ENCODE data around the gene FERMT3. TPM values are rescaled to one million over a fixed set of nuclear protein-coding genes. Genes with fewer than 3 reads are reported as not detected.
"Not testable (repeated sequence)": the region's sequence is repeated elsewhere in the genome, so short reads cannot be mapped to it uniquely, and the experiment has no call there.

FERMT3 gene
- total RNA-seq, result 100 to 1,000 TPM in 1 of 2 donors, 10 to 100 TPM in 1; 17.4 to 102 TPM
- 100 to 1,000 TPM in 1 of 2 donors, 10 to 100 TPM in 1; 67.3 to 182 TPM for polyA plus RNA-seq
- long read RNA-seq, donor 1, result 0 reads
- long read RNA-seq, donor 2, result 0 reads
- long read RNA-seq, donor 3, partial matches to known transcripts, result 0 of 1 reads
- long read RNA-seq, donor 3, other reads (novel, unspliced or antisense), result 0 of 1 reads
- long read RNA-seq, donor 4, partial matches to known transcripts, result 9 of 16 reads
- long read RNA-seq, donor 4, other reads (novel, unspliced or antisense), result 7 of 16 reads
- long read RNA-seq, donor 5, partial matches to known transcripts, result 0 of 2 reads
- long read RNA-seq, donor 5, other reads (novel, unspliced or antisense), result 0 of 2 reads

DNA sequence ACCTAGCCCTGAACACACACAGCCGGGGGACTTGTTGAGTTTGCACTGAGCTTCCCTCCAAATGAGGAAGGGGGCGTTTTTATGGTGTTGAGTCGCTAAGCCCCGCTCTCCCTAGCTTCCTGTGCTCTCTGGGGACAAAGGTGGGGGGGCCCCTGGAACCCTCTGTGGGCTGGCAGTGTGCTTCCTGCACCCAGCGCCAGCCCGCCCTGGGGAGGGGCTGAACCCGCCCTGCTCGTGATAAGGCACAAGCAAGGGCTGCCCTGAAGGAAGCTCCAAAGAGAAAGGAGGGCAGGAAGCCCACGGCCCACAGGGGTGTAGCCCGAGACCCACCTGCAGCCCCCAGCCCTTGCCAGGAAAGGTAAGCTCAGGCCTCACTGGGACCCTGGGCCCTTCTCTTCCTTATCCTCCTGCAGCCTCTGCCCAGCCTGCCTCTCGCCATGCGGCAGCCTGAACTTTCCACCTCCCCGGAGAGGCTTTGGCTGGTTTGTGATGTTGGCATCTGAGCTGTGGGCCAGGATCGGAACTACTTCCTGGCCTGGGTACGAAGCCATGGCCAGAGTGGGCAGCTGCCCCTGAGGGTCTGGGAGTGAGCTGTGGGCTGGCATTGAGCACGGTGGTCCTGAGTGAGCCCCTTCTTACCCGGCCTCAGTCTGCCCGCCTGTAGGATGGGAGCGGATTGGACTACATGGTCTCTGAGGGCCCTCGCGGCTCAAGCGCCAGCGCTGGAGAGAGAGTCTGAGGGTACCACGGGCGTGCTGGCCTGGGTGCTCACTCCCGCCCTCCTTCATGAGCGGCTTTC is at the start of gene FERMT3:
FERMT3 (plus strand) TSS at position 265 of the 799 bp plus-strand sequence. CDS start 644 bp downstream, outside the sequence.
- TF ChIP-seq, protein P1, sequence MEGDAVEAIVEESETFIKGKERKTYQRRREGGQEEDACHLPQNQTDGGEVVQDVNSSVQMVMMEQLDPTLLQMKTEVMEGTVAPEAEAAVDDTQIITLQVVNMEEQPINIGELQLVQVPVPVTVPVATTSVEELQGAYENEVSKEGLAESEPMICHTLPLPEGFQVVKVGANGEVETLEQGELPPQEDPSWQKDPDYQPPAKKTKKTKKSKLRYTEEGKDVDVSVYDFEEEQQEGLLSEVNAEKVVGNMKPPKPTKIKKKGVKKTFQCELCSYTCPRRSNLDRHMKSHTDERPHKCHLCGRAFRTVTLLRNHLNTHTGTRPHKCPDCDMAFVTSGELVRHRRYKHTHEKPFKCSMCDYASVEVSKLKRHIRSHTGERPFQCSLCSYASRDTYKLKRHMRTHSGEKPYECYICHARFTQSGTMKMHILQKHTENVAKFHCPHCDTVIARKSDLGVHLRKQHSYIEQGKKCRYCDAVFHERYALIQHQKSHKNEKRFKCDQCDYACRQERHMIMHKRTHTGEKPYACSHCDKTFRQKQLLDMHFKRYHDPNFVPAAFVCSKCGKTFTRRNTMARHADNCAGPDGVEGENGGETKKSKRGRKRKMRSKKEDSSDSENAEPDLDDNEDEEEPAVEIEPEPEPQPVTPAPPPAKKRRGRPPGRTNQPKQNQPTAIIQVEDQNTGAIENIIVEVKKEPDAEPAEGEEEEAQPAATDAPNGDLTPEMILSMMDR (IDR thresholded peaks at IDR 0.05; ENCODE audit: control extremely low read depth, extremely low read depth), result no peak
- 31 to 45% methylated on average over 27 of the region's 27 CpGs for WGBS, 2 donors
- DNase-seq (peak in 1 of 3 donors; percentile 28), ATAC-seq (ENCODE audit: insufficient read depth, low FRiP score) (peak; percentile 21)
- Histone ChIP-seq H3K4me1 (ENCODE audit: control insufficient read depth in 5 of 5, insufficient read depth in 5 of 5, low read length in 5 of 5) (peaks cover 0 to 27% (median 0%) of the 10 kb centered on the region in 5 donors), H3K9ac (ENCODE audit: insufficient read depth in 1 of 2, low read length in 2 of 2) (peak within 1 kb of the TSS in 1 of 2 donors; percentile 23), H3K36me3 (ENCODE audit: control insufficient read depth in 4 of 4, insufficient read depth in 4 of 4, low read length in 4 of 4) (peaks cover 15 to 38% (median 21%) of the 10 kb centered on the region in 4 donors), H3K27me3 (ENCODE audit: control insufficient read depth in 3 of 3, insufficient read depth in 3 of 3, low read length in 2 of 3) (no peaks in the 10 kb centered on the region), H3K27ac (ENCODE audit: low read depth in 1 of 2, low read length in 1 of 2) (peak within 1 kb of the TSS; percentile 70 to 96), H3K4me3 (peak within 1 kb of the TSS; percentile 34), H3K9me3 (ENCODE audit: control insufficient read depth in 4 of 4, insufficient read depth in 3 of 4, low read length in 3 of 4) (peaks cover 0 to 2% (median 0%) of the 10 kb centered on the region in 4 donors)

DNA sequence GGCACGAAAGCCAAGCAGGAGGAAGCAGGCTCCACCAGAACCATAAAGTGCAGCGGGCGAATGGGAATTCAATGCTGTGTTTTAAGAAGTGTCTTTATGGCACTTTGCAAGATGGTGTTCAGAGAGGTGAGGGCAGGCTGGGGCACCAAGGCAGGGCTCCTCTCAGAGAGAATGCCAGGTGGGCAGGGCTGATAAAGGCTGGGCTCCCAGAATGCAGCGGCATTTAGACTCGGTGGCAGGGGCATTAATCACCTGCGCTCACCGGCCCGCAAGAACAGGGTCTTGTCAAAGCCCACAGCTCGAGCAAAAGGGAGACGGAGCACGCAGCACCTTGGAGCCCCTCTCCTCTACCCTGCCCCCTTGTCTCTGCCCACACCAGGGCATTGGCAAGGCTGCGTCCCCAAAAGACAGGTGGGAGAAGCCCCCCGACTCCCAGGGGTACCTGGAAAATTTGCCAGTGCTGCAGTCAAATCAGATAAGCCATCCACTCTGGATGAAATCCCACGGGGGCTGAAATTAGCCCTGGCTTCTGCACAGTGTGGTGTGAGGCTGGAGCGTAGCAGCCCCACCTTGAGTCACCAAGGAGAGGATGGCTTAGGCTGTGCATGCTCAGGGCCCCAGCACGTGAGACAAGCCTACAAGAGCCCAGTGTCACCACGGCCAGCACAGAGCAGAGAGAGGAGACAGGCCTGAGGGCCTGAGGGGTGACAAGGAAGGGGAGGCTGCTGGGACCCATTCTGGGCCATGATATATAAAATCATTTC is 48.7 kb upstream of the FERMT3 start:
- TF ChIP-seq, protein P1 (IDR thresholded peaks at IDR 0.05; ENCODE audit: control extremely low read depth, extremely low read depth), result no peak
- 93 to 96% methylated on average over 17 of the region's 17 CpGs for WGBS, 2 donors
- H3K4me3 ChIP-seq, result no peak overlapping the region
- H3K9me3 ChIP-seq (ENCODE audit: control insufficient read depth in 4 of 4, insufficient read depth in 3 of 4, low read length in 3 of 4), result no peaks in the 10 kb centered on the region
- H3K27me3 ChIP-seq (ENCODE audit: control insufficient read depth in 3 of 3, insufficient read depth in 3 of 3, low read length in 2 of 3), result no peaks in the 10 kb centered on the region
- no peak overlapping the region for H3K27ac ChIP-seq (ENCODE audit: low read depth in 1 of 2, low read length in 1 of 2)
- ATAC-seq (ENCODE audit: insufficient read depth, low FRiP score), result no peak
- DNase-seq, result no peak
- no peaks in the 10 kb centered on the region for H3K36me3 ChIP-seq (ENCODE audit: control insufficient read depth in 4 of 4, insufficient read depth in 4 of 4, low read length in 4 of 4)
- H3K9ac ChIP-seq (ENCODE audit: insufficient read depth in 1 of 2, low read length in 2 of 2), result no peak overlapping the region
- H3K4me1 ChIP-seq (ENCODE audit: control insufficient read depth in 5 of 5, insufficient read depth in 5 of 5, low read length in 5 of 5), result no peaks in the 10 kb centered on the region

DNA sequence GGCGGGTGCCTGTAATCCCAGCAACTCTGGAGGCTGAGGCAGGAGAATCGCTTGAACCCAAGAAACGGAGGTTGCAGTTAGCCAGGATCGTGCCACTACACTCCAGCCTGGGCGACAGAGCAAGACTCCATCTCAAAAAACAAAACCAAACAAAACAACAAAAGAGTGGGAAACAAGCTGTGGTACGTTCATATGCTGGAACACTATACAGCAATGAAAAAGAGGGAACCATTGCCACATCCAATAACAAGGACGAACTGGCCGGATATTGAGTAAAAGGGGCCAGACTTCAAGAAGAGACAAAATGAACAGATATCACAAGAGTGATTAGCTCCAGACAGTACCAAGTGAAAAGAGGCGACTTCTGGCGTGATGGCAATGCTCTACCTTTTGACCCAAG is 45.5 kb upstream of the FERMT3 start:
- no peaks in the 10 kb centered on the region for H3K9me3 ChIP-seq (ENCODE audit: control insufficient read depth in 4 of 4, insufficient read depth in 3 of 4, low read length in 3 of 4)
- H3K4me1 ChIP-seq (ENCODE audit: control insufficient read depth in 5 of 5, insufficient read depth in 5 of 5, low read length in 5 of 5), result peaks cover 0 to 12% (median 7%) of the 10 kb centered on the region in 5 donors
- WGBS, 2 donors, result 94 to 96% methylated on average over 10 of the region's 10 CpGs
- no peak for ATAC-seq (ENCODE audit: insufficient read depth, low FRiP score)
- H3K4me3 ChIP-seq, result no peak overlapping the region
- no peak overlapping the region for H3K27ac ChIP-seq (ENCODE audit: low read depth in 1 of 2, low read length in 1 of 2)
- DNase-seq, result no peak
- no peaks in the 10 kb centered on the region for H3K36me3 ChIP-seq (ENCODE audit: control insufficient read depth in 4 of 4, insufficient read depth in 4 of 4, low read length in 4 of 4)
- H3K9ac ChIP-seq (ENCODE audit: insufficient read depth in 1 of 2, low read length in 2 of 2), result no peak overlapping the region
- no peaks in the 10 kb centered on the region for H3K27me3 ChIP-seq (ENCODE audit: control insufficient read depth in 3 of 3, insufficient read depth in 3 of 3, low read length in 2 of 3)
- TF ChIP-seq, protein P1 (IDR thresholded peaks at IDR 0.05; ENCODE audit: control extremely low read depth, extremely low read depth), result no peak

DNA sequence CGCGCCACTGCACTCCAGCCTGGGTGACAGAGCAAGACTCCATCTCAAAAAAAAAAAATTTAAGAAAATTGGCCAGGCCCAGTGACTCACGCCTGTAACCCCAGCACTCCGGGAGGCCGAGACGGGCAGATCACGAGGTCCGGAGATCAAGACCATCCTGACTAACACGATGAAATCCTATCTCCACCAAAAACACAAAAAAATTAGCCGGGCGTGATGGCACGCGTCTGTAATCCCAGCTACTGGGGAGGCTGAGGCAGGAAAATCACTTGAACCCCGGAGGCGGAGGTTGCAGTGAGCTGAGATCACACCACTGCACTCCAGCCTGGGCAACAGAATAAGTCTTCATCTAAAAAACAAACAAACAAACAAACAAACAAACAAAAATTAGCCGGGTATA is 43.8 kb upstream of the FERMT3 start:
- DNase-seq; H3K9me3 ChIP-seq (ENCODE audit: control insufficient read depth in 4 of 4, insufficient read depth in 3 of 4, low read length in 3 of 4); H3K9ac ChIP-seq (ENCODE audit: insufficient read depth in 1 of 2, low read length in 2 of 2); H3K4me3 ChIP-seq; H3K27me3 ChIP-seq (ENCODE audit: control insufficient read depth in 3 of 3, insufficient read depth in 3 of 3, low read length in 2 of 3); H3K27ac ChIP-seq (ENCODE audit: low read depth in 1 of 2, low read length in 1 of 2); H3K36me3 ChIP-seq (ENCODE audit: control insufficient read depth in 4 of 4, insufficient read depth in 4 of 4, low read length in 4 of 4); ATAC-seq (ENCODE audit: insufficient read depth, low FRiP score): not testable (repeated sequence)
- WGBS, 2 donors, result 93 to 96% methylated on average over 16 of the region's 16 CpGs
- peaks cover 0 to 12% (median 11%) of the 10 kb centered on the region in 5 donors for H3K4me1 ChIP-seq (ENCODE audit: control insufficient read depth in 5 of 5, insufficient read depth in 5 of 5, low read length in 5 of 5)

Data from lung (tissue), 16 donors.